ENCODE results near the gene PRDX3.

DNA sequence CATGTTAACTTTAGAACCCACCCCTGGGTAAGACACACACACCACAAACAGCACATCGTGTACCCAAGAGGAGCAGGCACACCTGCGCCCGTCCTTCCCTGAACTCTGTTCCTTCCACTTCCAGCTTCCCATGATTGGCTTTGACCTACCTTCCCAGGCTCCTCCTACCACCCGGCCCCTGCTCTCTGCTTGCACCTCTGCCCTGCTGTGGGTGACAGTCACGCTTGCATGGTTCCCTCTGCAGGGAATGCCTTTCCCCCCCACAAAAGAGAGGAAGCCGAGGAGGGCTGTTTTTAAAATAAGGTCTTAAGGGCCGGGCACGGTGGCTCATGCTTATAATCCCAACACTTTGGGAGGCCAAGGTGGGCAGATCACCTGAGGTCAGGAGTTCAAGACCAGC is 29.5 kb downstream of the PRDX3 start:
- TF ChIP-seq POLR2A (IDR thresholded peaks at IDR 0.05) (no peak), CTCF (IDR thresholded peaks at IDR 0.05) (no peak)

Data from right lobe of liver (tissue), 4 donors.